Naive thymus-derived CD4-positive, alpha-beta T cell (primary cell): Measurements from ENCODE around the gene DHX57. TPM values are rescaled to one million over a fixed set of nuclear protein-coding genes. Genes with fewer than 3 reads are reported as not detected.
A peak's percentile ranks its signal among the peaks of the same experiment; 100 is the strongest.

Experiments
- ATAC-seq: fragments of 150-1000 bp; cut with Tn5 transposase; 2 replicates; pipeline ENCODE4 v1.10.0; 2021; ENCODE audit warnings: mild to moderate bottlenecking, moderate library complexity
- CTCF ChIA-PET: fragments of 350-600 bp; sonication (Branson Sonifier 250); formaldehyde crosslinking; loops from one replicate; lab custom pipeline; 2021; ENCODE audit warnings: antibody characterized with exemption; lab: Charles Lee
- POLR2A ChIA-PET: fragments of 350-600 bp; sonication (Branson Sonifier 250); formaldehyde crosslinking; loops from one replicate; lab custom pipeline; 2021; ENCODE audit warnings: antibody characterized with exemption, inconsistent platforms; lab: Charles Lee
- DNase-seq, 9 donors: peaks; one replicate each; pipeline versions ENCODE4 v3.0.0 to v3.0.0-alpha.2; 2020 to 2022; ENCODE audit warnings: mixed read lengths in 1 of 9
- H3K27ac ChIP-seq: one replicate; pipeline ENCODE4 v1.7.0; 2013; ENCODE audit warnings: mild to moderate bottlenecking, low read depth, low read length, moderate library complexity
- H3K27me3 ChIP-seq, 2 donors: one replicate each; pipeline ENCODE4 v1.7.0; 2013; ENCODE audit warnings: low read length in 2 of 2, mild to moderate bottlenecking in 2 of 2, moderate library complexity in 2 of 2; ENCODE audit not compliant: control insufficient read depth in 2 of 2, insufficient read depth in 2 of 2
- H3K36me3 ChIP-seq, 3 experiments: 1 replicate in 2 of 3; 2 replicates in 1 of 3; pipeline ENCODE4 v1.7.0; 2013; ENCODE audit warnings: low read length in 3 of 3, mild to moderate bottlenecking in 3 of 3, moderate library complexity in 1 of 3; ENCODE audit not compliant: insufficient read depth in 3 of 3, control insufficient read depth in 2 of 3
- H3K4me1 ChIP-seq, 2 donors: one replicate each; pipeline ENCODE4 v1.7.0; 2013; ENCODE audit warnings: low read length in 2 of 2, mild to moderate bottlenecking in 2 of 2, moderate library complexity in 1 of 2; ENCODE audit not compliant: control insufficient read depth in 2 of 2, insufficient read depth in 2 of 2
- H3K4me3 ChIP-seq: 2 replicates; pipeline ENCODE4 v1.7.0; 2013; ENCODE audit warnings: mild to moderate bottlenecking, low read length
- H3K9me3 ChIP-seq, 3 experiments: 1 replicate in 2 of 3; 2 replicates in 1 of 3; pipeline ENCODE4 v1.7.0; 2013; ENCODE audit warnings: low read length in 3 of 3; ENCODE audit not compliant: control insufficient read depth in 2 of 3
- H3K27ac Mint-ChIP-seq, 9 donors: one replicate each; pipeline ENCODE4 v1.8.0; 2020 to 2022; ENCODE audit warnings: mixed read lengths in 9 of 9, mild to moderate bottlenecking in 8 of 9, moderate library complexity in 5 of 9, inconsistent platforms in 2 of 9
- H3K27me3 Mint-ChIP-seq, 5 donors: one replicate each; pipeline ENCODE4 v1.8.0; 2021 to 2022; ENCODE audit warnings: mixed read lengths in 5 of 5, mild to moderate bottlenecking in 1 of 5
- H3K36me3 Mint-ChIP-seq, 5 donors: one replicate each; pipeline ENCODE4 v1.8.0; 2020 to 2022; ENCODE audit warnings: mixed read lengths in 5 of 5, mild to moderate bottlenecking in 3 of 5, inconsistent platforms in 1 of 5
- H3K4me1 Mint-ChIP-seq, 7 donors: one replicate each; pipeline ENCODE4 v1.8.0; 2020 to 2022; ENCODE audit warnings: mixed read lengths in 7 of 7, mild to moderate bottlenecking in 3 of 7, inconsistent platforms in 1 of 7
- H3K4me3 Mint-ChIP-seq, 10 donors: one replicate each; pipeline ENCODE4 v1.8.0; 2020 to 2022; ENCODE audit warnings: mild to moderate bottlenecking in 10 of 10, mixed read lengths in 10 of 10, moderate library complexity in 6 of 10, inconsistent platforms in 2 of 10
- H3K9me3 Mint-ChIP-seq, 11 donors: one replicate each; pipeline ENCODE4 v1.8.0; 2020 to 2022; ENCODE audit warnings: mixed read lengths in 11 of 11, mild to moderate bottlenecking in 4 of 11, inconsistent platforms in 1 of 11, moderate library complexity in 1 of 11
- intact Hi-C, 2 donors: fragments of 100-400 bp; cut with micrococcal nuclease; formaldehyde crosslinking; loops; one replicate each; pipeline ENCODE4 v1.15.1; 2023
- polyA plus RNA-seq, 2 donors: library from polyadenylated mRNA; unstranded; fragments of 300-500 nt; fragmentation: Illumina TruSeq; gene quantifications; one replicate each; pipeline ENCODE4 v1.2.3, GENCODE V29; 2021
- total RNA-seq, 6 experiments: library from RNA in 5 of 6; stranded (reverse) in 5 of 6; gene quantifications; 1 replicate in 5 of 6; 2 replicates in 1 of 6; pipeline ENCODE4 v1.2.3 and lab custom pipeline; 2021 to 2026

Gene DHX57
- total and polyA plus RNA-seq, 7 experiments from 2014 or later = 8.8 to 19.8 (median 17.9) TPM

- Histone ChIP-seq H3K4me3 (no peak overlapping the region), H3K27me3 (no peaks in the 10 kb centered on the region), H3K36me3 (peaks cover 0 to 41% (median 0%) of the 10 kb centered on the region in 3 experiments), H3K27ac (no peak overlapping the region), H3K9me3 (no peaks in the 10 kb centered on the region), H3K4me1 (no peaks in the 10 kb centered on the region)
- Mint-ChIP-seq H3K36me3 (peaks cover 0 to 22% (median 14%) of the 10 kb centered on the region in 5 donors), H3K4me1 (peaks cover 0 to 3% (median 0%) of the 10 kb centered on the region in 7 donors), H3K27me3 (no peaks in the 10 kb centered on the region), H3K9me3 (no peaks in the 10 kb centered on the region), H3K4me3 (no peak overlapping the region), H3K27ac (peak overlapping the region in 1 of 9 donors; percentile 33)
- CTCF ChIA-PET = no interaction called here
- intact Hi-C loops = no loop called here
- POLR2A ChIA-PET = no interaction called here
- DNase-seq = no peak
- ATAC-seq = no peak
Measured at GRCh38 chr2:38810488-38810887, 65.2 kb downstream of the DHX57 start.

DNA sequence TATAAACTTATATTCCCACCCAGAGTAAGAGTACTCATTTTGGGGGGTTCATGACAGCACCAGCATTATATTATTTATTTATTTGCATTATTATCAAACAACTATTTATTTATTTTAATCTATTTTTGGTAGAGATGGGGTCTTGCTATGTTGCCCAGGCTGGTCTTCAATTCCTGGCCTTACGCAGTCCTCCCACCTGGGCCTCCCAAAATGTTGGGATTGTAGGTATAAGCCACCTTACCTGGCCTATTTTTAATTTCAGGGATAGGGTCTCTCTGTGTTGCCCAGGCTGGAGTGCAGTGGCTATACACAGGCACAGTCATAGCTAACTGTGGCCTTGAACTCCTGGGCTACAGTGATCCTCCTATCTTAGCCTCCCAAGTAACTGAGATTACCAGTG lies 67.1 kb downstream of the DHX57 start:
- CTCF ChIA-PET = no interaction called here
- POLR2A ChIA-PET = no interaction called here
- H3K27me3 ChIP-seq = no peaks in the 10 kb centered on the region

GRCh38 chr2:38806733-38807059 lies 69.0 kb downstream of the DHX57 start:
- Mint-ChIP-seq H3K27me3 (no peaks in the 10 kb centered on the region), H3K4me3 (no peak overlapping the region), H3K4me1 (peaks cover 0 to 3% (median 0%) of the 10 kb centered on the region in 7 donors), H3K9me3 (no peaks in the 10 kb centered on the region), H3K36me3 (peaks cover 0 to 27% (median 13%) of the 10 kb centered on the region in 5 donors), H3K27ac (no peak overlapping the region)
- Histone ChIP-seq H3K27me3 (no peaks in the 10 kb centered on the region), H3K4me1 (no peaks in the 10 kb centered on the region), H3K9me3 (no peaks in the 10 kb centered on the region), H3K27ac (no peak overlapping the region), H3K4me3 (no peak overlapping the region), H3K36me3 (peaks cover 0 to 37% (median 0%) of the 10 kb centered on the region in 3 experiments)
- DNase-seq (no peak), ATAC-seq (no peak)
- ChIA-PET CTCF (no interaction called here), POLR2A (interaction anchor here (0.7 kb wide), 1 partner anchor 67 kb away, joined by 4 read pairs; no protein-coding TSS in a partner anchor)
- intact Hi-C loops = no loop called here

More for the DNA sequence above, 67.1 kb downstream of the DHX57 start:
- Mint-ChIP-seq H3K27ac (no peak overlapping the region), H3K36me3 (peaks cover 0 to 16% (median 10%) of the 10 kb centered on the region in 5 donors), H3K4me3 (no peak overlapping the region), H3K4me1 (peaks cover 0 to 3% (median 0%) of the 10 kb centered on the region in 7 donors), H3K9me3 (no peaks in the 10 kb centered on the region), H3K27me3 (no peaks in the 10 kb centered on the region)
- Histone ChIP-seq H3K36me3 (peaks cover 0 to 42% (median 0%) of the 10 kb centered on the region in 3 experiments), H3K27ac (no peak overlapping the region), H3K4me3 (no peak overlapping the region), H3K9me3 (no peaks in the 10 kb centered on the region), H3K4me1 (no peaks in the 10 kb centered on the region)
- intact Hi-C loops = no loop called here
- DNase-seq (no peak), ATAC-seq (no peak)

DNA sequence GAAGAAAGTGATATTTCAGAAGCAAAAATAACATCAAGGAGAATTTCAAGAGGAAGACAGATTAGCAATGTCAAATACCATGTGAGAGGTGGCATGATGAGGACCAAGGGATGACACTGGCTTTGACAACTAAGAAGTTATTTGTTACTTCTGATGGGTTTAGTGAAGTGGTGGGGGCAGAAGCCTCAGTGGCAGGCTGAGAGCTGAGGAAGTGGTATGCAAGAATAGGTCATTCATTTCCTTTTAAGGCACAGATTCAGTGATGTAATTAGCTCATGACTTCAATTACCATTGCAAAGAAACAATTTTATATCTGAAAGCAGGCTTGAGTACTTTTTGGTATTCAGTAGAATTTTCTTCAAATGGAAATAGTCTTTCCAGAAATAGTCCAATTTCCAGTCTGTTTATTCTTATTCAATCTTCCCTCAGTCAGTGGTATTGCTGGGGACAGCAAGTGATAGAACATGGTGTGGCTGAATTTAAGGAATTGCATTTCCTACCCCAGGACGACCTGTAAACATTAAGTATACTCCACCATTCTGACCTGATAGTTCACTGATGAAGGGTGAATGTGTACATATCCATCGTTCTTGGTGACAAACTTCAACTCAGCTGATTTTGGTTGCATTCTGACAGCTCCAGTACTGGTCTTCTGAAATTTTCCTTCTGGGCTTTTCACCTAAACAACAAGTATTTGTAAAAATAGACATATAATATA lies 69.6 kb downstream of the DHX57 start:
- peak; percentile 52 for ATAC-seq
- POLR2A ChIA-PET = interaction anchor here (0.7 kb wide), 1 partner anchor 67 kb away, joined by 4 read pairs; no protein-coding TSS in a partner anchor
- no peak for DNase-seq
- Mint-ChIP-seq H3K36me3 (peaks cover 0 to 22% (median 10%) of the 10 kb centered on the region in 5 donors), H3K4me1 (peaks cover 0 to 3% (median 0%) of the 10 kb centered on the region in 7 donors), H3K27me3 (no peaks in the 10 kb centered on the region), H3K27ac (peak overlapping the region in 1 of 9 donors; percentile 21), H3K4me3 (no peak overlapping the region), H3K9me3 (no peaks in the 10 kb centered on the region)
- H3K36me3 ChIP-seq = peaks cover 0 to 32% (median 0%) of the 10 kb centered on the region in 3 experiments
- intact Hi-C loops = no loop called here
- H3K4me1 ChIP-seq = no peaks in the 10 kb centered on the region
- no peak overlapping the region for H3K27ac ChIP-seq
- H3K27me3 ChIP-seq = no peaks in the 10 kb centered on the region
- H3K4me3 ChIP-seq = no peak overlapping the region
- H3K9me3 ChIP-seq = no peaks in the 10 kb centered on the region
- CTCF ChIA-PET = interaction anchor here (1.5 kb wide), 1 partner anchor 23 kb away, joined by 3 read pairs; no protein-coding TSS in a partner anchor

DNA sequence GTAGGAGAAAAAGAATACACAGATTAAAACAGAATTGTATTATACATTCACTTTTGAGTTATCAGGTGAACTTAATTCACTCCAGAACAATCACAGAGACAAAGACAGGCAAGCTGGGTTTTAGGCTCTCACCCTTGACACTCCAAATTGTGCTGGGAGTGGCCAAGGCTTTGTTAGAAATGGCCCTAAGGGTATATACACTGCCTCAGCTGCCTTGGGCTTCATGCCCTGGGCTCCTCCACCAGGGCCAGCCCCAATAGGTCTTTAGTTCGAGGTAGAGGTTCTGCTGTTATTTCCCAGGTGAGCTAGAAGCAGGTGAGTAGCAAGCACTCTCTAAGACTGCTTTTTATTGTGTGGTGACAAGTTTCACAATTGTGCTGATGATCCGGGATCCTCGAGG lies 77.8 kb downstream of the DHX57 start:
- Histone ChIP-seq H3K36me3 (peaks cover 0 to 19% (median 0%) of the 10 kb centered on the region in 3 experiments), H3K9me3 (no peaks in the 10 kb centered on the region), H3K27ac (no peak overlapping the region), H3K4me1 (no peaks in the 10 kb centered on the region), H3K4me3 (no peak overlapping the region), H3K27me3 (no peaks in the 10 kb centered on the region)
- Mint-ChIP-seq H3K36me3 (peaks cover 0 to 37% (median 5%) of the 10 kb centered on the region in 5 donors), H3K27ac (no peak overlapping the region), H3K4me3 (no peak overlapping the region), H3K27me3 (no peaks in the 10 kb centered on the region), H3K4me1 (no peaks in the 10 kb centered on the region), H3K9me3 (no peaks in the 10 kb centered on the region)
- no peak for DNase-seq
- ChIA-PET POLR2A (no interaction called here), CTCF (no interaction called here)
- intact Hi-C loops = no loop called here
- no peak for ATAC-seq

- H3K4me1 Mint-ChIP-seq = no peaks in the 10 kb centered on the region
- H3K9me3 Mint-ChIP-seq = no peaks in the 10 kb centered on the region
- no peak overlapping the region for H3K27ac ChIP-seq
- POLR2A ChIA-PET = no interaction called here
- H3K9me3 ChIP-seq = no peaks in the 10 kb centered on the region
- no peaks in the 10 kb centered on the region for H3K4me1 ChIP-seq
- H3K4me3 Mint-ChIP-seq = no peak overlapping the region
- intact Hi-C loops = no loop called here
- no peak overlapping the region for H3K4me3 ChIP-seq
- no peaks in the 10 kb centered on the region for H3K27me3 ChIP-seq
- no peak for ATAC-seq
- H3K36me3 Mint-ChIP-seq = peaks cover 0 to 32% (median 4%) of the 10 kb centered on the region in 5 donors
- CTCF ChIA-PET = no interaction called here
- H3K27ac Mint-ChIP-seq = peak overlapping the region in 1 of 9 donors; percentile 19
- peaks cover 0 to 15% (median 0%) of the 10 kb centered on the region in 3 experiments for H3K36me3 ChIP-seq
- DNase-seq = no peak
- no peaks in the 10 kb centered on the region for H3K27me3 Mint-ChIP-seq
Measured at GRCh38 chr2:38797250-38797676, 78.5 kb downstream of the DHX57 start.
